Measurements from ENCODE around the gene SMARCB1.
A peak's percentile ranks its signal among the peaks of the same experiment; 100 is the strongest.

Gene SMARCB1

DNA sequence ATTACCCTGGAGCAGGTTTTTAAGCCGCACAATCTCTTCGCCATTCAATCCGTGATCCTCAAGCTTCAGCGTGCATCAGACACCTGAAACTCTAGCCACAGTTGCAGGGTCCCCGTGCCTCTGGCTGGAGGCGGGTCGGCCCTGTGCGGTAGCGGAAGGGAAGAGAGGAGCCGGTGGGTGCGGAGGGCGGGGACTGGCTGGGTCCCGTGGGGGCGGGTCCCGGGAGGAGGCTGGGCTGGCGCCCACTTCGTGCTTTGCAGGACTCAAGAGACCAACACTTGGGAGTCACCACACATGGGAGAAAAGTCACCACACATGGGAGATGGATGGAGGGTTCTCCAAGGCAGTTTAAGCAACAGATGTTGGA lies 23.2 kb upstream of the SMARCB1 start:
- Histone ChIP-seq H3K4me1 (ENCODE audit: insufficient read depth, low read length, severe bottlenecking) (peaks cover 51% of the 10 kb centered on the region), H2AFZ (ENCODE audit: low read length) (no peak overlapping the region), H3K27ac (ENCODE audit: low read depth, low read length, poor library complexity, severe bottlenecking) (peak overlapping the region; percentile 57), H3K4me3 (ENCODE audit: low read depth, low read length, poor library complexity, severe bottlenecking) (peak overlapping the region; percentile 82), H3K9ac (ENCODE audit: low read length) (peak overlapping the region; percentile 13; the same call in 1 of the 2 replicates), H3K9me2 (ENCODE audit: low read depth, low read length) (no peaks in the 10 kb centered on the region), H3K4me2 (ENCODE audit: low read length) (peak overlapping the region; percentile 79), H3K27me3 (ENCODE audit: insufficient read depth, low read length) (no peaks in the 10 kb centered on the region), H3K79me2 (ENCODE audit: insufficient read depth, low read length) (peaks cover 3% of the 10 kb centered on the region; the same call in 1 of the 2 replicates), H3F3A (ENCODE audit: insufficient read depth, low read length) (peaks cover 3% of the 10 kb centered on the region; the same call in 1 of the 2 replicates), H3K36me3 (ENCODE audit: insufficient read depth, low read length) (peaks cover 39% of the 10 kb centered on the region), H4K20me1 (ENCODE audit: insufficient read depth, low read length) (no peaks in the 10 kb centered on the region), H3K9me3 (ENCODE audit: low read length) (no peaks in the 10 kb centered on the region)
- TF ChIP-seq EZH2 (IDR thresholded peaks at IDR 0.05; ENCODE audit: borderline replicate concordance, low read length) (no peak), CTCF (IDR thresholded peaks at IDR 0.05; ENCODE audit: low read length) (no peak)

DNA sequence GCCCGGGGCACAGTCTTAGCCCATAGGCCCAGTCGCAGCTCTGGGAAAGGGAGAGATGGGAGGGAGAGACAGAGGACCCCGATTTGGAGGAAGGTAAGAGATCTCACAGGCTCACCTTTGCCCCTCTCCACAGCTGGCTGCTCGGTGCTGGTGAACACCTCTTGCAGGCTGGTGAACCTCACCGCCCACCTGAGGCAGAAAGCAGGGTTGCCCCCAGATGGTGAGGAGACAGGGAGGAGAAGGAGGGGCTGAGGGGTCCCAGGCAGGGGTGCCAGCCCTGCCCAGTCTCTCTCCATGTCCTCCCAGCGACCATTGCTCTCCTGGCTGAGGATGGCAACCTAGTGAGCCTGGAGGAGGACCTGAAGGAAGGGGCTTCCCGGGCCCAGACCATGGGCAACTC lies 22.8 kb upstream of the SMARCB1 start:
- peaks cover 3% of the 10 kb centered on the region; the same call in 1 of the 2 replicates for H3F3A ChIP-seq (ENCODE audit: insufficient read depth, low read length)
- H3K27me3 ChIP-seq (ENCODE audit: insufficient read depth, low read length), result no peaks in the 10 kb centered on the region
- H3K9me2 ChIP-seq (ENCODE audit: low read depth, low read length), result no peaks in the 10 kb centered on the region
- H3K4me3 ChIP-seq (ENCODE audit: low read depth, low read length, poor library complexity, severe bottlenecking), result peak overlapping the region; percentile 82
- peak overlapping the region; percentile 57 for H3K27ac ChIP-seq (ENCODE audit: low read depth, low read length, poor library complexity, severe bottlenecking)
- peak overlapping the region; percentile 79 for H3K4me2 ChIP-seq (ENCODE audit: low read length)
- H2AFZ ChIP-seq (ENCODE audit: low read length), result no peak overlapping the region
- peaks cover 55% of the 10 kb centered on the region for H3K4me1 ChIP-seq (ENCODE audit: insufficient read depth, low read length, severe bottlenecking)
- no peak for TF ChIP-seq CTCF (IDR thresholded peaks at IDR 0.05; ENCODE audit: low read length)
- TF ChIP-seq EZH2 (IDR thresholded peaks at IDR 0.05; ENCODE audit: borderline replicate concordance, low read length), result no peak
- peaks cover 3% of the 10 kb centered on the region; the same call in 1 of the 2 replicates for H3K79me2 ChIP-seq (ENCODE audit: insufficient read depth, low read length)
- peaks cover 39% of the 10 kb centered on the region for H3K36me3 ChIP-seq (ENCODE audit: insufficient read depth, low read length)
- no peaks in the 10 kb centered on the region for H4K20me1 ChIP-seq (ENCODE audit: insufficient read depth, low read length)
- peak overlapping the region; percentile 13; the same call in 1 of the 2 replicates for H3K9ac ChIP-seq (ENCODE audit: low read length)
- H3K9me3 ChIP-seq (ENCODE audit: low read length), result no peaks in the 10 kb centered on the region

GRCh38 chr22:23764899-23765881 lies 21.6 kb upstream of the SMARCB1 start:
- Histone ChIP-seq H3K4me3 (ENCODE audit: low read depth, low read length, poor library complexity, severe bottlenecking) (peak overlapping the region; percentile 82), H3K27ac (ENCODE audit: low read depth, low read length, poor library complexity, severe bottlenecking) (peak overlapping the region; percentile 37), H4K20me1 (ENCODE audit: insufficient read depth, low read length) (no peaks in the 10 kb centered on the region), H3K4me2 (ENCODE audit: low read length) (peak overlapping the region; percentile 79), H2AFZ (ENCODE audit: low read length) (no peak overlapping the region), H3K4me1 (ENCODE audit: insufficient read depth, low read length, severe bottlenecking) (peaks cover 67% of the 10 kb centered on the region), H3K36me3 (ENCODE audit: insufficient read depth, low read length) (peaks cover 39% of the 10 kb centered on the region), H3K9ac (ENCODE audit: low read length) (peak overlapping the region; percentile 42; the same call in 1 of the 2 replicates), H3F3A (ENCODE audit: insufficient read depth, low read length) (no peaks in the 10 kb centered on the region; the same call in 1 of the 2 replicates), H3K9me3 (ENCODE audit: low read length) (no peaks in the 10 kb centered on the region), H3K27me3 (ENCODE audit: insufficient read depth, low read length) (no peaks in the 10 kb centered on the region), H3K79me2 (ENCODE audit: insufficient read depth, low read length) (peaks cover 3% of the 10 kb centered on the region; the same call in 1 of the 2 replicates), H3K9me2 (ENCODE audit: low read depth, low read length) (no peaks in the 10 kb centered on the region)
- no peak for TF ChIP-seq CTCF (IDR thresholded peaks at IDR 0.05; ENCODE audit: low read length)
- TF ChIP-seq EZH2 (IDR thresholded peaks at IDR 0.05; ENCODE audit: borderline replicate concordance, low read length), result no peak

All from OCI-LY1 (cell line).